SU-DHL-6 (cell line): ENCODE data around the gene TFIP11.

Experiments
- CTCF ChIP-seq: fragments of 200-600 bp; sonication (generic); IDR thresholded peaks from one replicate; pipeline ENCODE4 v1.5.1; 2017; ENCODE audit warnings: antibody characterized with exemption, mild to moderate bottlenecking, low read length, moderate library complexity; ENCODE audit not compliant: insufficient read depth, poor library complexity, severe bottlenecking
- EZH2phosphoT487 ChIP-seq: fragments of 200-600 bp; sonication (generic), shearing (Covaris generic); conservative IDR thresholded peaks from 2 replicates; pipeline ENCODE4 v1.6.1; 2018; ENCODE audit warnings: mild to moderate bottlenecking, antibody characterized with exemption, low read length, moderate library complexity, mixed read lengths

- TF ChIP-seq CTCF (no peak), EZH2phosphoT487 (no peak)
Observed at GRCh38 chr22:26446808-26447515, 65.3 kb downstream of the TFIP11 start.
